HepG2 (cell line): ENCODE results near the gene GPS1. TPM values are rescaled to one million over a fixed set of nuclear protein-coding genes. Genes with fewer than 3 reads are reported as not detected.

ENCODE experiments used
- HDAC1 ChIP-seq: sonication (generic); formaldehyde crosslinking; IDR thresholded peaks from 2 replicates; pipeline ENCODE4 v1.5.1; 2020; ENCODE audit warnings: mild to moderate bottlenecking, missing genetic modification reagents
- HMGXB4 ChIP-seq, 2 experiments: sonication (generic) in 1 of 2; formaldehyde crosslinking in 1 of 2; IDR thresholded peaks; 2 replicates each; pipeline versions ENCODE4 v1.4.0 to v1.6.1; 2018 to 2020; ENCODE audit warnings: missing genetic modification reagents in 2 of 2, borderline replicate concordance in 1 of 2, low read depth in 1 of 2, mild to moderate bottlenecking in 1 of 2, missing biosample characterization in 1 of 2
- HNRNPLL ChIP-seq: fragments of 200-400 bp; formaldehyde crosslinking; IDR thresholded peaks from 2 replicates; pipeline ENCODE4 v1.6.1; 2017; ENCODE audit warnings: mild to moderate bottlenecking, low read depth, low read length; ENCODE audit not compliant: poor library complexity, severe bottlenecking
- MTA1 ChIP-seq: sonication (generic); formaldehyde crosslinking; IDR thresholded peaks from 2 replicates; pipeline ENCODE4 v1.4.0; 2020; ENCODE audit warnings: missing genetic modification reagents, mild to moderate bottlenecking, borderline replicate concordance
- NFE2L1 ChIP-seq: sonication (generic); formaldehyde crosslinking; IDR thresholded peaks from 2 replicates; pipeline ENCODE4 v1.4.0; 2020; ENCODE audit warnings: missing genetic modification reagents, mild to moderate bottlenecking, borderline replicate concordance
- PAWR ChIP-seq: sonication (generic); formaldehyde crosslinking; IDR thresholded peaks from 2 replicates; pipeline ENCODE4 v1.4.0; 2020; ENCODE audit warnings: missing genetic modification reagents, mild to moderate bottlenecking, borderline replicate concordance
- POLR2G ChIP-seq: fragments of 200-400 bp; formaldehyde crosslinking; IDR thresholded peaks from 2 replicates; pipeline ENCODE4 v1.6.1; 2018; ENCODE audit warnings: mild to moderate bottlenecking, low read depth, low read length, moderate library complexity
- PTBP1 ChIP-seq: fragments of 200-400 bp; formaldehyde crosslinking; IDR thresholded peaks from 2 replicates; pipeline ENCODE4 v1.6.1; 2018; ENCODE audit warnings: low read length, low read depth; ENCODE audit not compliant: poor library complexity, severe bottlenecking
- RAD21 ChIP-seq: fragments of 450-650 bp; formaldehyde crosslinking; IDR thresholded peaks from 2 replicates; pipeline ENCODE4 v1.5.0; 2020; ENCODE audit warnings: mild to moderate bottlenecking
- RBFOX2 ChIP-seq: fragments of 200-400 bp; formaldehyde crosslinking; IDR thresholded peaks from 2 replicates; pipeline ENCODE4 v1.6.1; 2017; ENCODE audit warnings: low read depth, mild to moderate bottlenecking, low read length
- RBM39 ChIP-seq: fragments of 200-400 bp; formaldehyde crosslinking; IDR thresholded peaks from one replicate; pipeline ENCODE4 v1.6.1; 2018; ENCODE audit warnings: antibody characterized with exemption, mild to moderate bottlenecking, low read depth, low read length; ENCODE audit not compliant: poor library complexity, severe bottlenecking
- SRSF4 ChIP-seq: fragments of 200-400 bp; formaldehyde crosslinking; IDR thresholded peaks from one replicate; pipeline ENCODE4 v1.6.1; 2018; ENCODE audit warnings: mild to moderate bottlenecking, low read depth, low read length, moderate library complexity; ENCODE audit not compliant: poor library complexity, severe bottlenecking
- TCF7 ChIP-seq: sonication (generic); IDR thresholded peaks from 2 replicates; pipeline ENCODE4 v1.6.1; 2016; ENCODE audit warnings: antibody characterized with exemption, low read depth
- THAP11 ChIP-seq: IDR thresholded peaks from 2 replicates; pipeline ENCODE4 v1.6.1; 2016; ENCODE audit warnings: missing biosample characterization, missing genetic modification reagents
- ZBTB14 ChIP-seq: sonication (generic); formaldehyde crosslinking; IDR thresholded peaks from 2 replicates; pipeline ENCODE4 v1.4.0; 2020; ENCODE audit warnings: missing genetic modification reagents
- ZEB1 ChIP-seq: IDR thresholded peaks from 2 replicates; pipeline ENCODE4 v1.6.1; 2012; ENCODE audit warnings: mild to moderate bottlenecking, low read depth, inconsistent platforms; ENCODE audit not compliant: insufficient replicate concordance
- ZIK1 ChIP-seq: sonication (generic); formaldehyde crosslinking; IDR thresholded peaks from 2 replicates; pipeline ENCODE4 v1.5.0; 2020; ENCODE audit warnings: mild to moderate bottlenecking, low read depth, missing genetic modification reagents, borderline replicate concordance
- ZNF567 ChIP-seq: sonication (generic); formaldehyde crosslinking; IDR thresholded peaks from 2 replicates; pipeline ENCODE4 v1.8.1; 2023; ENCODE audit warnings: mild to moderate bottlenecking, missing genetic modification reagents, borderline replicate concordance
- polyA plus RNA-seq, 8 experiments: library from polyadenylated mRNA; depleted of rRNA in 3 of 8; stranded (reverse) in 7 of 8; unstranded in 1 of 8; fragments of >200 nt; fragmentation: Illumina TruSeq in 4 of 8; extraction: Trizol in 4 of 8; gene quantifications; 2 replicates each; pipeline versions ENCODE4 v1.2.1 to v1.2.3, GENCODE V29; 2011 to 2016; ENCODE audit warnings: low read depth in 4 of 8, missing spikeins in 1 of 8, mixed read lengths in 1 of 8; ENCODE audit not compliant: insufficient read depth in 1 of 8
- total RNA-seq, 5 experiments: library from RNA; depleted of rRNA; stranded (reverse); fragments of >200 nt; fragmentation: Illumina TruSeq; extraction: Trizol; gene quantifications; 2 replicates each; pipeline ENCODE4 v1.2.3, GENCODE V29; 2016; ENCODE audit warnings: low read depth in 1 of 5
- TF ChIP-seq, protein P1 (sequence below): sonication (generic); formaldehyde crosslinking; IDR thresholded peaks from 2 replicates; pipeline ENCODE4 v1.8.1; 2023; ENCODE audit warnings: mild to moderate bottlenecking, missing genetic modification reagents
- TF ChIP-seq, protein P2 (sequence below): sonication (generic); formaldehyde crosslinking; IDR thresholded peaks from 2 replicates; pipeline ENCODE4 v1.9.0; 2022; ENCODE audit warnings: missing genetic modification reagents, mild to moderate bottlenecking, borderline replicate concordance

The GPS1 gene
- total and polyA plus RNA-seq, 2 of the 13 experiments (the other 11 are each of a cell fraction or from before 2014, with no cell fraction given) = 124 to 128 TPM

DNA sequence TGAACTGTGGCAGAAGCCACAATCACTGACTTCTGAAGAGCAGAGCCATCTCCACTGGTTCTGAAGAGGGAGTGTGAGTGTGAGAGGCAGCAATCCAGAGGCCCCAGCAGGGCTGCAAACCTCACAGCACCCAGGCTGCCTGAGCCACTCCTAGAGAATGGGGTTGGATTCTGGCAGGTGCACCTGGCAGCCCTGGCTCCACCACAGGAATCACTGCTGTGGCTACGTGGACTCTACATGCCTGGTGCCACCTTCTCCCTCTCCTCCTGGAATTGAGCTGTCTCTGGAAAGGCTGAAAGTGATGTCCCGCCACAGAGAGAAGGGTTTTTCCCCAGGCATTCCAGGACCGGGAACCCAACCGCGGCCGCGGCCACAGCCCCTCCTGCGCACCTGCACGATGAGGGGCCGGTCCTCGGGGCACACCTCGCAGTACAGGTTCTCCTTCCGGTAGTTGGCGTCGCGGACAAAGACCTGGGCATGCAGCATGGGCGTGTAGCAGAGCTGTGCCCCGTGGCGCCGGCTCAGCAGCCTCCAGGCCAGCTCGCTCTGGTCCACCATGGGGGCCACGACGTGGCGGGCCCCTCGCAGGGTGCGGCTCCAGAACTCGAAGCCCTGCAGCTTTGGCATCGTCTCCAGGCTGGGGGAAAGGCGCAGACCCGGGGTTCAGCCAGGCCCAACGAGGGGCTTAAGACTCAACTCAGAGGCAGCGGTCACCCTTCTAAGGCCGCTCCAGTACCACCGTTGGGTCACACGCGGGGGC is 12.9 kb downstream of the GPS1 start (continued):
- TF ChIP-seq TCF7 (no peak), NFE2L1 (CRISPR knock-in tag) (0 out of 2 replicates have a peak, but pooled peaks have one; percentile 9), ZIK1 (0 out of 2 replicates have a peak, but pooled peaks have one; percentile 26), PAWR (no peak), HNRNPLL (peak; percentile 33), ZEB1 (no peak), THAP11 (CRISPR knock-in tag) (no peak; the same call in 1 of the 2 replicates), HDAC1 (CRISPR knock-in tag) (peak; percentile 87), RBM39 (peak; percentile 18), ZBTB14 (CRISPR knock-in tag) (0 out of 2 replicates have a peak, but pooled peaks have one; percentile 11), RBFOX2 (peak; percentile 77), POLR2G (peak; percentile 53; the same call in 1 of the 2 replicates), RAD21 (CRISPR knock-in tag) (no peak), MTA1 (CRISPR knock-in tag) (peak; percentile 61; the same call in 1 of the 2 replicates), PTBP1 (peak; percentile 77), ZNF567 (no peak), HMGXB4 (CRISPR knock-in tag; IDR thresholded peaks at IDR 0.05; ENCODE audit: borderline replicate concordance in 1 of 2, low read depth in 1 of 2) (peak in 1 of 2 experiments; percentile 48; a peak in 1 of 4 replicates), SRSF4 (no peak)
- TF ChIP-seq, protein P1, sequence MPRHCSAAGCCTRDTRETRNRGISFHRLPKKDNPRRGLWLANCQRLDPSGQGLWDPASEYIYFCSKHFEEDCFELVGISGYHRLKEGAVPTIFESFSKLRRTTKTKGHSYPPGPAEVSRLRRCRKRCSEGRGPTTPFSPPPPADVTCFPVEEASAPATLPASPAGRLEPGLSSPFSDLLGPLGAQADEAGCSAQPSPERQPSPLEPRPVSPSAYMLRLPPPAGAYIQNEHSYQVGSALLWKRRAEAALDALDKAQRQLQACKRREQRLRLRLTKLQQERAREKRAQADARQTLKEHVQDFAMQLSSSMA (CRISPR knock-in tag) = peak; percentile 61; the same call in 1 of the 2 replicates
- TF ChIP-seq, protein P2, sequence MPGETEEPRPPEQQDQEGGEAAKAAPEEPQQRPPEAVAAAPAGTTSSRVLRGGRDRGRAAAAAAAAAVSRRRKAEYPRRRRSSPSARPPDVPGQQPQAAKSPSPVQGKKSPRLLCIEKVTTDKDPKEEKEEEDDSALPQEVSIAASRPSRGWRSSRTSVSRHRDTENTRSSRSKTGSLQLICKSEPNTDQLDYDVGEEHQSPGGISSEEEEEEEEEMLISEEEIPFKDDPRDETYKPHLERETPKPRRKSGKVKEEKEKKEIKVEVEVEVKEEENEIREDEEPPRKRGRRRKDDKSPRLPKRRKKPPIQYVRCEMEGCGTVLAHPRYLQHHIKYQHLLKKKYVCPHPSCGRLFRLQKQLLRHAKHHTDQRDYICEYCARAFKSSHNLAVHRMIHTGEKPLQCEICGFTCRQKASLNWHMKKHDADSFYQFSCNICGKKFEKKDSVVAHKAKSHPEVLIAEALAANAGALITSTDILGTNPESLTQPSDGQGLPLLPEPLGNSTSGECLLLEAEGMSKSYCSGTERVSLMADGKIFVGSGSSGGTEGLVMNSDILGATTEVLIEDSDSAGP (CRISPR knock-in tag) = peak; percentile 70; the same call in 1 of the 2 replicates
